ENCODE data around the gene SH3RF1.

SH3RF1 gene

GRCh38 chr4:169098054-169098497, 172.7 kb downstream of the SH3RF1 start:
- Histone ChIP-seq H2BK5ac (ENCODE audit: low read depth, low read length, poor library complexity) (no peak overlapping the region), H3K9ac (ENCODE audit: low read length) (no peak overlapping the region), H3K4me1 (ENCODE audit: control insufficient read depth in 1 of 2, insufficient read depth in 2 of 2, low read length in 2 of 2) (no peaks in the 10 kb centered on the region), H2AK5ac (ENCODE audit: low read length) (no peak overlapping the region), H3K18ac (ENCODE audit: low read length) (no peak overlapping the region), H3K79me1 (ENCODE audit: low read length) (no peaks in the 10 kb centered on the region), H3K27me3 (ENCODE audit: insufficient read depth, low read length) (no peaks in the 10 kb centered on the region), H3K23ac (ENCODE audit: low read length) (no peak overlapping the region), H3K4me3 (ENCODE audit: low read depth, low read length) (no peak overlapping the region), H3K27ac (ENCODE audit: low read depth, low read length) (no peak overlapping the region), H3K9me3 (ENCODE audit: insufficient read depth, low read depth, low read length) (no peaks in the 10 kb centered on the region), H4K8ac (ENCODE audit: low read depth, low read length) (no peak overlapping the region), H3K14ac (ENCODE audit: low read length) (no peak overlapping the region), H4K12ac (ENCODE audit: low read depth, low read length) (no peak overlapping the region), H3K79me2 (ENCODE audit: control insufficient read depth, insufficient read depth, low read length, poor library complexity) (no peaks in the 10 kb centered on the region), H2BK12ac (ENCODE audit: low read length) (no peak overlapping the region), H4K91ac (ENCODE audit: low read depth, low read length) (no peak overlapping the region), H2BK120ac (ENCODE audit: insufficient read depth, low read length, poor library complexity) (no peak overlapping the region), H3K4ac (ENCODE audit: low read depth, low read length) (no peak overlapping the region), H3K36me3 (ENCODE audit: control insufficient read depth in 1 of 2, insufficient read depth in 2 of 2, low read length in 2 of 2) (peaks cover 0 to 12% of the 10 kb centered on the region in 2 experiments), H3K4me2 (ENCODE audit: low read length) (no peak overlapping the region), H2AFZ (ENCODE audit: insufficient read depth, low read length, poor library complexity) (no peak overlapping the region)
- WGBS (ENCODE audit: extremely low coverage, insufficient coverage, insufficient read length), result no CpG with 5 or more reads among the region's 2 CpGs
- no peak for DNase-seq

GRCh38 chr4:169096221-169096620, 174.5 kb downstream of the SH3RF1 start:
- no peak overlapping the region for H4K91ac ChIP-seq (ENCODE audit: low read depth, low read length)

GRCh38 chr4:169094656-169095231, 176.0 kb downstream of the SH3RF1 start:
- Histone ChIP-seq H3K9me3 (ENCODE audit: insufficient read depth, low read depth, low read length) (peaks cover 5% of the 10 kb centered on the region), H2AK5ac (ENCODE audit: low read length) (no peak overlapping the region), H3K27ac (ENCODE audit: low read depth, low read length) (no peak overlapping the region), H3K27me3 (ENCODE audit: insufficient read depth, low read length) (no peaks in the 10 kb centered on the region), H3K4me2 (ENCODE audit: low read length) (no peak overlapping the region), H4K8ac (ENCODE audit: low read depth, low read length) (no peak overlapping the region), H3K18ac (ENCODE audit: low read length) (no peak overlapping the region), H3K4me3 (ENCODE audit: low read depth, low read length) (no peak overlapping the region), H3K9ac (ENCODE audit: low read length) (no peak overlapping the region), H2BK120ac (ENCODE audit: insufficient read depth, low read length, poor library complexity) (no peak overlapping the region), H3K14ac (ENCODE audit: low read length) (no peak overlapping the region), H2AFZ (ENCODE audit: insufficient read depth, low read length, poor library complexity) (no peak overlapping the region), H3K79me2 (ENCODE audit: control insufficient read depth, insufficient read depth, low read length, poor library complexity) (no peaks in the 10 kb centered on the region), H3K23ac (ENCODE audit: low read length) (no peak overlapping the region), H2BK12ac (ENCODE audit: low read length) (no peak overlapping the region), H3K36me3 (ENCODE audit: control insufficient read depth in 1 of 2, insufficient read depth in 2 of 2, low read length in 2 of 2) (peaks cover 7 to 15% of the 10 kb centered on the region in 2 experiments), H3K79me1 (ENCODE audit: low read length) (no peaks in the 10 kb centered on the region), H3K4me1 (ENCODE audit: control insufficient read depth in 1 of 2, insufficient read depth in 2 of 2, low read length in 2 of 2) (no peaks in the 10 kb centered on the region), H2BK5ac (ENCODE audit: low read depth, low read length, poor library complexity) (no peak overlapping the region), H4K12ac (ENCODE audit: low read depth, low read length) (no peak overlapping the region), H3K4ac (ENCODE audit: low read depth, low read length) (no peak overlapping the region), H4K91ac (ENCODE audit: low read depth, low read length) (no peak overlapping the region)
- no peak for DNase-seq
- no CpG with 5 or more reads among the region's 4 CpGs for WGBS (ENCODE audit: extremely low coverage, insufficient coverage, insufficient read length)

More at GRCh38 chr4:169096221-169096620, 174.5 kb downstream of the SH3RF1 start:
- WGBS (ENCODE audit: extremely low coverage, insufficient coverage, insufficient read length), result no CpG with 5 or more reads among the region's 4 CpGs
- Histone ChIP-seq H3K14ac (ENCODE audit: low read length) (no peak overlapping the region), H3K27ac (ENCODE audit: low read depth, low read length) (no peak overlapping the region), H3K4ac (ENCODE audit: low read depth, low read length) (no peak overlapping the region), H2BK12ac (ENCODE audit: low read length) (no peak overlapping the region), H3K23ac (ENCODE audit: low read length) (no peak overlapping the region), H2AFZ (ENCODE audit: insufficient read depth, low read length, poor library complexity) (no peak overlapping the region), H3K4me1 (ENCODE audit: control insufficient read depth in 1 of 2, insufficient read depth in 2 of 2, low read length in 2 of 2) (no peaks in the 10 kb centered on the region), H4K8ac (ENCODE audit: low read depth, low read length) (no peak overlapping the region), H3K4me2 (ENCODE audit: low read length) (no peak overlapping the region), H2BK5ac (ENCODE audit: low read depth, low read length, poor library complexity) (no peak overlapping the region), H3K9me3 (ENCODE audit: insufficient read depth, low read depth, low read length) (peaks cover 3% of the 10 kb centered on the region), H2AK5ac (ENCODE audit: low read length) (no peak overlapping the region), H3K18ac (ENCODE audit: low read length) (no peak overlapping the region), H3K9ac (ENCODE audit: low read length) (no peak overlapping the region), H3K36me3 (ENCODE audit: control insufficient read depth in 1 of 2, insufficient read depth in 2 of 2, low read length in 2 of 2) (peaks cover 7 to 14% of the 10 kb centered on the region in 2 experiments), H4K12ac (ENCODE audit: low read depth, low read length) (no peak overlapping the region), H3K79me1 (ENCODE audit: low read length) (no peaks in the 10 kb centered on the region), H3K27me3 (ENCODE audit: insufficient read depth, low read length) (no peaks in the 10 kb centered on the region), H2BK120ac (ENCODE audit: insufficient read depth, low read length, poor library complexity) (no peak overlapping the region), H3K79me2 (ENCODE audit: control insufficient read depth, insufficient read depth, low read length, poor library complexity) (no peaks in the 10 kb centered on the region), H3K4me3 (ENCODE audit: low read depth, low read length) (no peak overlapping the region)
- DNase-seq, result no peak

GRCh38 chr4:169092889-169093522, 177.8 kb downstream of the SH3RF1 start:
- H3K4ac ChIP-seq (ENCODE audit: low read depth, low read length), result no peak overlapping the region
- H4K91ac ChIP-seq (ENCODE audit: low read depth, low read length), result no peak overlapping the region
- H3K9ac ChIP-seq (ENCODE audit: low read length), result no peak overlapping the region
- H3K27ac ChIP-seq (ENCODE audit: low read depth, low read length), result no peak overlapping the region
- H3K79me2 ChIP-seq (ENCODE audit: control insufficient read depth, insufficient read depth, low read length, poor library complexity), result no peaks in the 10 kb centered on the region
- no peak overlapping the region for H4K12ac ChIP-seq (ENCODE audit: low read depth, low read length)
- no peak overlapping the region for H2AK5ac ChIP-seq (ENCODE audit: low read length)
- H3K18ac ChIP-seq (ENCODE audit: low read length), result no peak overlapping the region
- H3K4me2 ChIP-seq (ENCODE audit: low read length), result no peak overlapping the region
- H2BK120ac ChIP-seq (ENCODE audit: insufficient read depth, low read length, poor library complexity), result no peak overlapping the region
- H3K36me3 ChIP-seq (ENCODE audit: control insufficient read depth in 1 of 2, insufficient read depth in 2 of 2, low read length in 2 of 2), result peaks cover 9 to 15% of the 10 kb centered on the region in 2 experiments
- no CpG with 5 or more reads among the region's 3 CpGs for WGBS (ENCODE audit: extremely low coverage, insufficient coverage, insufficient read length)
- no peak overlapping the region for H2BK12ac ChIP-seq (ENCODE audit: low read length)
- no peak for DNase-seq
- peaks cover 5% of the 10 kb centered on the region for H3K9me3 ChIP-seq (ENCODE audit: insufficient read depth, low read depth, low read length)
- H3K14ac ChIP-seq (ENCODE audit: low read length), result no peak overlapping the region
- no peak overlapping the region for H3K4me3 ChIP-seq (ENCODE audit: low read depth, low read length)
- no peak overlapping the region for H2AFZ ChIP-seq (ENCODE audit: insufficient read depth, low read length, poor library complexity)
- no peaks in the 10 kb centered on the region for H3K4me1 ChIP-seq (ENCODE audit: control insufficient read depth in 1 of 2, insufficient read depth in 2 of 2, low read length in 2 of 2)
- no peaks in the 10 kb centered on the region for H3K27me3 ChIP-seq (ENCODE audit: insufficient read depth, low read length)
- no peak overlapping the region for H3K23ac ChIP-seq (ENCODE audit: low read length)
- no peaks in the 10 kb centered on the region for H3K79me1 ChIP-seq (ENCODE audit: low read length)
- H4K8ac ChIP-seq (ENCODE audit: low read depth, low read length), result no peak overlapping the region
- no peak overlapping the region for H2BK5ac ChIP-seq (ENCODE audit: low read depth, low read length, poor library complexity)

Data from trophoblast cell (in vitro differentiated cells and primary cell).